NCI-H2107 treated with DMSO at 0.1 percent for 48 hours (cell line): ENCODE measurements around the gene ENO2.

ENCODE experiments used
- DNase-seq: peaks from one replicate; lab custom pipeline; 2025; ENCODE audit not compliant: unreplicated experiment; lab: John Stamatoyannopoulos, UW

The ENO2 gene

DNA sequence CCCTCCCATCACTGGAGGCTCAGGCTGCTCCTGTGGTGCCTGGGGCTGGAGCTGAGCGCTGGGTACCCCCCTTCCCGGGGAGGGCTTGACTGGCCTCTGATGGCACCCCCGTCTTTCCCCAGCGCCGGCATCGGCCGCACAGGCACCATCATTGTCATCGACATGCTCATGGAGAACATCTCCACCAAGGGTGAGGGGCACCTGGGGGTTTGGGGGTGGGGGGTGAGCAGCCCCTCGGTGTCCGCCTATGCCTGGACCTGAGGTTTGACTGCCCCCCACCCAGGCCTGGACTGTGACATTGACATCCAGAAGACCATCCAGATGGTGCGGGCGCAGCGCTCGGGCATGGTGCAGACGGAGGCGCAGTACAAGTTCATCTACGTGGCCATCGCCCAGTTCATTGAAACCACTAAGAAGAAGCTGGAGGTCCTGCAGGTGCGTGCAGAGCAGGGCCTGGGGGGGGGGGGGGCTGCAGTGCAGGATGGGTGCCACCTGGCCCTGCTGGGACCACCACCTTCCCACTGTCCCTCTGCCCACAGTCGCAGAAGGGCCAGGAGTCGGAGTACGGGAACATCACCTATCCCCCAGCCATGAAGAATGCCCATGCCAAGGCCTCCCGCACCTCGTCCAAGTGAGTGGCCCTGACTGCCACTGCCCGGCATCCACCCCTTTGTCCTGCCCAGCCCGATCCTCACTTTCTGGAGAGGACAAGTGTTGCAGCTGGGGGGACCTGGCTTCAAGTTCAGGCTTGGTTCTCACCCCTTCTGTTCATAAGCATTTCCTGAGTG, 45.6 kb downstream of the ENO2 start:
- DNase-seq = no peak

GRCh38 chr12:6960593-6961277, 46.4 kb downstream of the ENO2 start:
- no peak for DNase-seq

DNA sequence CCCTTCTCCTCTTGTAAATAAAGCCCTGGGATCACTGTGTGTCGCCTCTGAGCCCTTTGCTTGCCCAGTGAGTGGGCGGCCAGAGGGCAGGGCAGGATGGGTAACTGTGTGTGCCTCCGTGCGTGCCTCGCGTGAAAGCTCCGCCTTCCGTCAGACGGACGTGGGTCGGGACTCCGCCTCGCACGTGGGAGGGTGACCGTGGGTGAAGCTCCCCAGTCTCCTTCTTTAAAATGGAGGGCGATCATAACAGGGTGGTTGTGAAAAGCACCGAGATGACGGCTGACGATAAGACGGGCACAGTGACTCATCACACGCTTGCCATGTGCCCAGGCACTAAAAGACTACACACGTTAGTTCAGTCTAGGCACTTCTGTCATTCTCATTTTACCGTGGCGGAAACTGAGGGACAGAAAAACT, 46.9 kb downstream of the ENO2 start:
- no peak for DNase-seq

GRCh38 chr12:6961695-6962284, 47.4 kb downstream of the ENO2 start:
- DNase-seq = peak; percentile 93

DNA sequence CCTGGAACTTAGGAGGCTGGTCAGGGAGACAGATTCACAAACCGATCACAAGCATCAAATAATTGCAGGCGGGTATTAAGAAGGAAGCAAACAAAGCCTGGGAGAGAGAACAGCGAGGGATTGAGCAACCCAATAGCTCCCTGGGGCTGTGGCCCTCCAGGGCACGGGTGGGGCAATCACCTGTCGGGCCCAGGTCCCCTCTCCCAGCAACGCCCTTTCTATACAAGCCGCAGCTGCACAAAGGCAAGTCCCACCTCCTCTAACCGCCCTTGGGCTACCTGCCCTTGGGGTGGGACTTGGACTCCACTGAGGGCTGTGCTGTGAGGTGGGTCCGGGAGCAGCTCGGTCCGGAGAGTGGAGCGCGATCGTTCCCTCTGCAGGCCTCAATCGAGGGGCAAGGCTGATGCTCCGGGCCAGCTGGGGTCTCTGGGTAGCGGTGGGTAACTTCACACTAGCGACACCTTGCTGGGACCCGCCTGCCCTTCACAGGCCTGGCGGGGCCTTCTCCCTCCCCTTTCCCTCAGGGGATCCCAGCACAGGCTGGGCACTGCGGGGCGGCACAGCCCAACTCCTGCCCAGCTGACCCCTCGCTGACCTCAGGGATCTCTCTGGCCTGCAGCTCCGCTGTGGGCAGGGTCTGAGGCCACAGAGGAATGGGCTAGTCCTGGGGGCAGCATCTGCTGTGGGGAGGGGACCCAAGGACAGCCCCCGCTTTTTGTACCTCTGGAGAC, 48.1 kb downstream of the ENO2 start:
- peak; percentile 93 for DNase-seq

DNA sequence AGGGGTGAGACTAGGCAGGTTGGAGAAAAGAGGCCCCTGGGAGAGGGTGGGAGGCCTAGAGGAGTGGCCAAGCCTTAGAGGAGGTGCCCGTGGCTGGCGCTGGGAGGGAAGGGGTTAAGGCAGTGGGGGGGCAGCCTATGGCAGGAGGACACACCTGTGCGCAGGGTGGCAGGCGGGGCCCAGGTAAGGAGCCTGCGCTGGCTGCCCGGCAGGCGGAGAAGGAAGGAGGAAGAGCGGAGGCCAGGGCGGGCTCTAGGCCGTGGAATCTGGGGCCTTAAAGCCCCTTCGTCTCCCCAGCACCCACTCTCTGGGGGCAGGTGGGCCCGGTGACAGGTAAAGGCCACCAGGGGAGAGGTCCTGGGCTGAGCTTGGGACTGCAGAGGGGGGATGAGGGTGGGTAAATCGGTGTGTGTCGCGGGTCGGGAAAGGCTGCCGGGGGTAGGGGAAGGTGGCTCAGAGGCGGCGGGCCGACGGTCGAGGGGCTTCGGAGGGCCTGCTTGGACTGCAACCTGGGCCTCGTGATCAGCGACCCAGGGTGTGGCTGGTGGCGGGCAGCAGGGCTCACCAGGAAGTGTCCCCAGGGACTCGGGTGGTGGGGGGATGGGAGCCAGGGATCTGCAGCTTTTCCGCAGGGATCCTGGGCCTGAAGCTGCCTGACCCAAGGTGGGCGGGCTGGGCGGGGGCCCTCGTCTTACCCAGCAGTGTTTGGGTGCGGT, 48.8 kb downstream of the ENO2 start:
- peak; percentile 92 for DNase-seq

DNA sequence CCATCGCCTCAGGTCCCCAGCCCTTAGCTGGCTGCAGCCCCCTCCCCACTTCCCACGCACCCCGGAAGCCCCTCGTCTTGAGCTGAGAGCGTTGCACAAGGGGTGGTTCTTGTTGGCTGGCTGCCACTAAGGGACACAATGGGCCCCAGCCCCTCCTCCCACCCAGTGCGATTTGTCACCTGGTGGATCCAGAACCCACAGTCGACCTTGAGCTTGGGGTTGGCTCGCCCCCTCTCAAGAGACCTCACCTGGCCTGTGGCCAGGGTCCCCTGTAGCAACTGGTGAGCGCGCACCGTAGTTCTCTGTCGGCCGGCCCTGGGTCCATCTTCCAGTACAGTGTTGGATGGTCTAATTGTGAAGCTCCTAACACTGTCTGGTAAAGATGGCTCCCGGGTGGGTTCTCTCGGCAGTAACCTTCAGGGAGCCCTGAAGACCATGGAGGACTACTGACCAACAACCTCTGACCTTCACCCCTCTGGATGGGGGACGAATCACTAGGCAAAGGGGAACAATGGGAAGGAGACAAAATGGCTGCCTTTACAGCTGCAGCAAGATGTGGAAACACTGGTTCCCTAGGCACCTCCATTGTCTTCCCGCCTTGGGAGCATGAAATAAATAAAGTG, 49.5 kb downstream of the ENO2 start:
- peak; percentile 29 for DNase-seq

- DNase-seq = no peak
Measured at GRCh38 chr12:6964605-6965025, 50.2 kb downstream of the ENO2 start.

DNA sequence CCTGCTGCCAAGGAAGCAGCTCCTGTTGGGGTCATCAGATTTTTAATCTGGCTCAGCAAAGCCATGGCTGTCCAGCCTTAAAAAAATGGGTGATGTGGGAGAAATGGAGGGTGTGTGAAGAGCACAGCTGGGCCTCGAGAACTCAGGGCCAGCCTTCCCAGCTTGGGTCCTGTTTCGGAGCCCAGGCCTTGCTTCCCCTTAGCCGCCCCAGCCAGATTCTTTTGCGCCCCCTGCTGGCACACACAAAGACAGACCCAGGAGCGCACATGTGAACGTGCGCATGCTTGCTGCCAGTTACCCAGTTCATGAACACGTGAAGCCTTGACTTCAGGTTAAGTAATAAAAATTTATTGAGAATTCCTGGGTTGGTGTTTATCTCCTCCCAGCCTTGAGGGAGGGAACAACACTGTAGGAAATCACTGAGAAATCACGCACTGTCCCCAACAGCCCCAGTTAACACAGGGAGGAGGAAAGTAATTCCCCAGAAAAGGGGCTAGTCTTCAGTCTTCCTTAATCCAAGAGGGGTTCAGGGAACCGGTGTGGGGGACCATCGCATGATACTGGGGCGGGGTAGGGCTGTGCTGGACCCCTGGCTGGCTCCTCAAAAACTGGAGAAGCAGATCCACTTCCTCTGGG, 50.8 kb downstream of the ENO2 start:
- DNase-seq = peak; percentile 89

DNA sequence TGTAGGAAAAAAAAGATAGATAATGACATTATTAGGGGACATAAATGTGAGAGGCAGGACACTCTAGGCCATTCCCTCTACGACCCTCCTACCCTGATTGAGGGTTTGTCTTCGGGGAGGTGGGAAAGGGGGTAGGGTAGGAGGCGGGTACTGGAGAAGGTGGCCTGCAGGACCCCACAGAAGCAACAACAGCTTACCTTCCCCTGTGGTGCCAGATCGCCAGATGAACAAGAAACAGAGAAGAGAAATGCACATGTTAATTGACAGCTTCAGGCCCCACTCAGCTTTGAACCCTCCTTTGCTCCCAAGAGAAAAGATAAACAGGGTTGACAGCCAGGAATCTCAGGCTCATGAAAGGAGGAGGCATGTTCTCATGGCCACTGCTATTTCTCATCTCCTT, 51.3 kb downstream of the ENO2 start:
- no peak for DNase-seq

DNA sequence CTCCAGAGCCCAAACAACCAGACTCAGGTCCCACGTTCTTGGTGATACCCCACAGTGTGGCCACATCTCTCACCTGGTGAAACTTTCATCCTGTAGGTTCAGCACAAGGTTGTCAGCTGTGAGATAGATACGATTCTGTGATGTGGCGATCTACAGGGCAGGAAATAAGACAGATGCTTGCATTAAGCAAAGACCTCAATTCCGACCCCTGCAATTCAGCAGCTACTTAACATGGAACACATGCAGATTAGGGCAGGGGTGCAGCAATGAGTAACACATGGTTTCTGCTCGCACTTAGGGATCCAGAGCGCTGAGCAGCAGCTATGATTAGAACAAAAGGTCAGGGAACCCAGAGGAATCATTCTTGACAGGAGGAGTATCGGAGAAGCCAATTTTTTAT, 52.0 kb downstream of the ENO2 start:
- no peak for DNase-seq

GRCh38 chr12:6967651-6968100, 53.3 kb downstream of the ENO2 start:
- DNase-seq = no peak

DNA sequence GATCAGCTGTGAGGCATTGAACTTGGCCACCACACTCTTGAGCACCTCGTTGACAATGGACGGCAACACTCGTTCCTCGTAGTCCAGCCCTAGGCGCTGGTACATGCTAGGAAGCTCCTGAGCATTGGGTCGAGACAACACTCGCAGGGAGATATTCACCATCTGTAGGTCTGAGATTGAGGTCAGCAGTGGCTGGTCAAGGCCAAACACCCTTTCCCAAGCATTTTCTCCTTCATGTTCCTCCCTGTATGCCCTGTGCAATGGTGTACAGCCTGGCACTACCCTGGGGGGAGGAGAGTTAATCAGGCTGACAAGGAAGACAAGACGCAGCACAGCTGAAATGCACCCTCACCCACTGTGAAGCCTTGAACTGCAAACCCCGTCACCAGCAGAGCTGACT, 54.0 kb downstream of the ENO2 start:
- no peak for DNase-seq

DNA sequence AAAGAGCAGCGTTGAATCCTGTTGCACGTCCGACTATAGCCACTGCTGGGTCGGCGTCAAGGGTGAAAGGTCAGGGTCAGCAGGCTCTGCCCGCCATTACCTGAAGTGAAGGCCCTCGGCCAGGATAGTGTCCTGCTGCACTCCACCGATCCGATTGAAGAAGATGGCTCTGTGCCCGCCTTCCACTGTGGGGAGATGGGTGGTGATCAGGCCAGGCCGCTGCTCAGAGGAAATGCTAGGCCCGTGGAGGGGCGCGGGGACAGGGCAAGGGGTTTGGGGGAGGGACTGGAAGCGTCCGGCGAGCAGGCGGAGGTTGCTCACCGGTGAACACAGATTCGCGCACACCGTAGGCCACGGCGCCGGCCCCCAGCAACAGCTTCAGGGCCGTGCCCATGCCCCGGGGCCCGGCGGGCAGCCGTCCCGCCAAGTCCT, 55.7 kb downstream of the ENO2 start:
- DNase-seq = no peak
